ENCODE measurements around the gene PDIA6.

DNA sequence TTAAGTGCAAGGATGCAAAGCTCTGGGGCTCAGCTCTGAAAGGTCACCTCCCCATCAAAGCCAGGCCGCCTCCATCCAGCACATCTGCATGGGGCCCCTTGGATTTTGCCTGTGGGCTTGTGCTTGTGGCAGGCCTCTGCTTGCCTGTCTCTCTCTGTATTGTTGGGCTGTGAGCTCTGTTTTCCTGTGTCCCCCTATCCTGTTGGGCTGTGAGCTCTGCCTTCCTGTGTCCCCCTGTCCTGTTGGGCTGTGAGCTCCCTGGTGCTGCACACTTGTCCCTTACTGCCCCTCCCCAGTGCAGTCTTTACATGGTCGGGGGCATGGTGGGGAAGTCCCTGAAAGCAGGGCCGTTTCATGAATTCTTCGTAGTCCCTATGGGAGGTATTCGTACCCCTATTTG lies 49.2 kb upstream of the PDIA6 start:
- no peak for TF ChIP-seq GATA2 (IDR thresholded peaks at IDR 0.05; ENCODE audit: low read depth, low read length)
- no peak for TF ChIP-seq GATA3 (IDR thresholded peaks at IDR 0.05; ENCODE audit: low read depth, low read length)

All from SH-SY5Y (cell line).